Activated CD8-positive, alpha-beta memory T cell treated with anti-CD3 and anti-CD28 coated beads for 1 hour (primary cell): ENCODE data around the gene NUP93.
"Not testable (repeated sequence)": the region's sequence is repeated elsewhere in the genome, so short reads cannot be mapped to it uniquely, and the experiment has no call there.

ENCODE experiments used
- DNase-seq, 2 donors: peaks; one replicate each; pipeline ENCODE4 v3.0.0-alpha.2; 2020; ENCODE audit warnings: low read depth in 1 of 2; ENCODE audit errors: extremely low read depth in 1 of 2

NUP93 gene

GRCh38 chr16:56775162-56775561 is 45.2 kb downstream of the NUP93 start:
- DNase-seq, result no peak

DNA sequence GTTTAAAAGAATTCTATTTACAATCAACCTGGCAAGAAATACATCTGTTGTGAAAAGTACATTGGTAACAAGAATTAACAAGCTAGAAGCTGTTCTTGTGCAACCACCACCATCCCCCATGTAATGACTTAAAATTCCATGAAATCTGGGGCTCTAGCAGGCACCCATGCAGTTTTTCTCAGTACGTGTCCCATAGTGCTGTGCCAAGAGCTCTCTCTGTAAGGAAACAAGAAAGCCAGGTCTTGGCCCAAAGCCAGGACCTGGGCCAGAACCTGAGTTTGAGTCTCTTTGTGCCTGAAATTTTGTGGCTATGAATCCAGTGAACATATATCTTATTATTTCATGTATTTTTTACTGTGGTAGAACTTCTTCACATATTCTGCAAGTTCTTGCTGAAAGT is 46.6 kb downstream of the NUP93 start:
- DNase-seq, result no peak

GRCh38 chr16:56777001-56777400 is 47.1 kb downstream of the NUP93 start:
- DNase-seq, result no peak

DNA sequence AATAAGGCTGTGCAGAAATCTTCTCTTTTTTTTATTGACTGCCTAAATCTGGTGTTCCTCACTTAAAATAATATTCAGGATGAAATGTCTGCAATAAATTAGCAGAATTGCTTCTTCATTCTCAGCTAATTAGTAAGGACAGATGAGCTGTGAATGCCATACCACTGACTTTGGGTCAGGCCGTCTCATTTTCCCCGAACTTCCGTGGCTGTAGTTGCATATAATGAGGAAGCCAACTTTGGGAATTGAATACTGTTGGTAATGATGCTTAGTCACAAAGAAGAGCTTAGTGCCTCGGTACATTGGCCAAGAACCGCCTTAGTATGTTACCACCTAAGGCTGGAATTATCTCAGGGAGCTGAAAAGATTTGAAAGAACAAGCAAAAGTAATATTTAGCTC is 47.6 kb downstream of the NUP93 start:
- no peak for DNase-seq

- no peak for DNase-seq
Observed at GRCh38 chr16:56779906-56780305, 50.0 kb downstream of the NUP93 start.

- no peak for DNase-seq
Observed at GRCh38 chr16:56780646-56781045, 50.7 kb downstream of the NUP93 start.

- DNase-seq, result no peak
Observed at GRCh38 chr16:56781528-56781961, 51.6 kb downstream of the NUP93 start.

DNA sequence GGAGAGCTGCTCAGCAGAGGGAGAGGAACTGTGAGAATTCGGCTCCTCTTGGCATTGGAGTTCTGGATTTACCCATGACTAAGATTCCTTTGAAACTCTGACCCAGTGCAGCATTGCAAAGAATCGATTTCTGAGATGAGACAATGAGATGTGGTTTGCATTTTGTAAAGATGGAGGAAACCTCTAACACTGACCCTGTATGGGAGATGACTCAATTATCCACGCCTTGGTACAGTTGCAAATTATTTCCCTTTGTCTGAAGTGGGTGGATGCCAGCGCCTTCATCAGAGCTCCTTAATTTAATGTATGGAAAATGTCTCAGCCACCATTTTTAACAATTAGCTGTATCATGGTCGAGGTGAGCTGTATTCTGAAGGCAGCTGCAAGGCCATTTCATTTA is 53.4 kb downstream of the NUP93 start:
- DNase-seq, result no peak

DNA sequence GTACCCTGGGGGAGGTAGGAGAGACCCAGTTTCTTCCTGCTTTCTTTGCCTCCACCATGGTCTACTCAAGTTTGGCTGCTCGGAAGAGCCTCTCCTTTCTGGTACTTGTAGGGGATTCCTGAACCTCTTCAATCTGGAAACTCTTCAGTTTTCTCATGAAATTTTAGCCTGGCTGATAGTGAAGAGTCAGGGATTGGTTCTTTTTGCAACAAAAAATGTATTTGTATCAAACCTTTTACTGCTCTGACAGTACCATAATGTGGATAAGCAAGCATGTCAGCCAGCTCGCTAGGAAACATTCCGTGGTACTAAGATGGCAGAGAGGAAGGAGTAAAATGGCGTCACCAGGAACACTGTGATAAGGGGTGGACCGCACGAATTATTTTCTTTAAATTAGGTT is 55.4 kb downstream of the NUP93 start:
- no peak for DNase-seq

DNA sequence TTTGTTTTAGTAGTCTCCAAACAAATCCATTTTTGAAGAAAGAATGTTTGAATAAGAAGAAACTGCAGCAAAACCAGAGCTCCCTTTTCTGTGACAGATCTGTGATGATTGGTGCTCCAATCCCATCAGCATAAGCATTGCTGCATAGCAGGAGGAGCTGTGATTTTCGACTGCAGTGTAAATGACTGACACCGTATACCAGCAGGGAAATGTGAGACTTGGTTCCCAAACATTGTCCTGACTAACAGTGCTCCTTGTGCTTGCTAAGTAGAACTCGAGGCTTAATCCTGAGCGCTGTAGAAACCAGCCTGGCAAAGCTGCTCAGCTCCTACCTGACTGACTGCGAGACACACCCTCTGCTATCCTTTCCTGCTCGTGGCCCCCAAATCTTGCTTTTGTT is 57.2 kb downstream of the NUP93 start:
- no peak for DNase-seq

- no peak for DNase-seq
Observed at GRCh38 chr16:56788435-56788834, 58.5 kb downstream of the NUP93 start.

DNA sequence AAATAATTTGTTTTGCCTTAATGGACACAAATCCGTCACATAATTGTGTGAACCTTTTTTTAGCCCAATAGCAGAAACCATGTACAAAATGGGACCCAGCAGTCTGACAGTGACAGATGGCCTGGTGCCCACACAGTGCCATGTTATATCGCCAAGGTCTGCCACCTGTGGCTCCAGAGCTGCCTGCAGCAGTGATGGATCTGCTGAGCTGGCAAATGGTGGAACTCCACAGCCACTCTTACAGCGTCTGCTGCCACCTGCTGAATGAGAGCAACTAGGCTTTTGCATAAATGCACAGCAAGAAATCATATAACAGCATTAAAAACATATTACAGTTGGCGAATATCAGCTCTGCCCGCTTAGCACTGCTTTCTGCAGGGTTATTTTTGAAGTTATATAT is 59.4 kb downstream of the NUP93 start:
- no peak for DNase-seq

GRCh38 chr16:56792967-56793366 is 63.0 kb downstream of the NUP93 start:
- DNase-seq, result no peak

DNA sequence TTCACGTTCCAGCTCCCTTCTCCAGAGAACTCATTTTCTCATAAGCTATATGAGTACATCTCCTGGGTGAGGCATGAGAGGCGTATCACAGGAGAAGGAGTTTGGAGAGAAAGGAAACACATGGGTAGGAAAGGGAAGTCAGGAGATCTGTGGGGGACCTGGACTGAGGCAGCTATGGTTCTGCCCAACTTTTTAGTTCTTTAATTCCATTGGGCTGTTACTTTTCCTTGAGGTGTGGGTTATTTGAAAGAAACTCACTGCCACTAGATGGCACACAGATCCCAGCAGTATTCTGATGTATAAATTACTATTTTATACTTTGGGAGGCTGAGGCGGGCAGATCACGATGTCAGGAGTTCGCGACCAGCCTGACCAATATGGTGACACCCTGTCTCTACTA is 63.6 kb downstream of the NUP93 start:
- DNase-seq, result no peak

DNA sequence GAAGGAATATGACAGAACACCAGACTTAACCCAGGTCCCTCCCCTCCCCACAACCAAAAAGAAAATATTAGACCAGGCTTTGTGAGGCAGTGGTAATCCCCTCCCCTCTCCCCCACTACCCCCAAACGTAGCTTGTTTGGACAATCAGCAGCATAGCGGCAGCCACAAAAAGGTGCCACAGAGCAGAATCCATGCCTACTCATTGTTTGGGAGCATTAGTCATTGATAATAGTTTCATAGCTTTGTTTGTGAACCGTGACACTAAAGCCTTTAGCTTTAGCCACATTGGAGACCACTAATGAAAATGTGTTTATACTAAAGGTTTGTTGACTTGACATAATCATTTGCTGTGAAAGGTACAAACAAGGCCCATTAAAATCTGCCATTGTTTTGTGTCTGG is 65.1 kb downstream of the NUP93 start:
- DNase-seq, result no peak

DNA sequence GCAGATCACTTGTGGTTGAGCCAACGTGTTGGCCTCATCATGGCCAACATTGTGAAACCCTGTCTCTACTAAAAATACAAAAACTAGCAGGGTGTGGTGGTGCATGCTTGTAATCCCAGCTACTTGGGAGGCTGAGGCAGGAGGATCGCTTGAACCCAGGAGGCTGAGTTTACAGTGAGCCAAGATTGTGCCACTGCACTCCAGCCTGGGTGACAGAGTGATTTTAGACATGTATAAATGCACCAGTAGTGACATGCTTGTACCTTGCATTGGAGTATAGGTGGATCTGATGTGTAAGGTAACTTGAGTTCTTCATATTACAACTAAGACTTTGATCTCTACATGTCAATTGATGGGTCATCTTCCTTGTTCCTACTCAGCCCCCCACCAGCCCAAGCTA is 67.1 kb downstream of the NUP93 start:
- not testable (repeated sequence) for DNase-seq

- DNase-seq, result no peak
Observed at GRCh38 chr16:56797861-56798260, 67.9 kb downstream of the NUP93 start.

GRCh38 chr16:56798955-56799354 is 69.0 kb downstream of the NUP93 start:
- no peak for DNase-seq

GRCh38 chr16:56800355-56800754 is 70.4 kb downstream of the NUP93 start:
- DNase-seq, result no peak

- DNase-seq, result no peak
Observed at GRCh38 chr16:56801762-56802161, 71.8 kb downstream of the NUP93 start.

- no peak for DNase-seq
Observed at GRCh38 chr16:56807011-56807675, 77.2 kb downstream of the NUP93 start.

DNA sequence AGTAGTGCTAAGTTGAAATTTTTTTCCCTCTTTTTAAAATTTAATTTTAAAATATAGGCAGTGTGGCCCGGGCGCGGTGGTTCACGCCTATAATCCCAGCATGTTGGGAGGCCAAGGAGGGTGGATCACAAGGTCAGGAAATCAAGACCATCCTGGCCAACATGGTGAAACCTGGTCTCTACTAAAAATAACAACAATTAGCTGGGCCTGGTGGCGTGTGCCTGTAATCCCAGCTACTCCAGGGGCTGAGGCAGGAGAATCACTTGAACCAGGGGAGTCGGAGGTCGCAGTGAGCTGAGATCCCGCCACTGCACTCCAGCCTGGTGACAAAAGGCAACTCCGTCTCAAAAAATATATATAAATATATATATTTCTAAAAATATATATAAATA is 77.7 kb downstream of the NUP93 start:
- DNase-seq, result not testable (repeated sequence)

DNA sequence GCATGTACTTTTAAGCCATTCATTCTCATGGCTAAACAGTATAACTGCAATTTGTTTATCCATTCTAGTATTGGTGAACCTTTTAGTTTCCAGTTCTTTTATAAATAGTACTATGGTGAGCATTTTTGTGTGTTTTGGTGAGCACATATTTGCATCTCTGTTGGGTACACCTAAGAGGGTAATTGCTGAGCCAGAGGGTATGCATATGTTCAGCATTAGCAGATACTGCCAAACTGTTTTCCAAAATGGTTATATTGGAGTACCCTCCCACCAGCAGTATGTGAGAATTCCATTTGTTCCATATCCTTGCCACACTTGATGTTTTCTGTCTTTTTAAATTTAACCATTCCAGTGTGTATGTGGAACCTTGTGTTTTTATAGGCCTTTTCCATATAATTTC is 81.0 kb downstream of the NUP93 start:
- no peak for DNase-seq
